Left ventricle myocardium superior (tissue), 1 donor: Measurements from ENCODE around the gene HP. TPM values are rescaled to one million over a fixed set of nuclear protein-coding genes. Genes with fewer than 3 reads are reported as not detected.
"Not testable (repeated sequence)": the region's sequence is repeated elsewhere in the genome, so short reads cannot be mapped to it uniquely, and the experiment has no call there.

Experiments used
- ATAC-seq: fragments of 200-7000 bp; cut with Tn5 transposase; one replicate; pipeline ENCODE4 v1.9.1; 2020; ENCODE audit warnings: mild to moderate bottlenecking, moderate library complexity
- DNase-seq: peaks from one replicate; pipeline ENCODE4 v3.0.0-alpha.2; 2020
- intact Hi-C: fragments of 100-400 bp; cut with micrococcal nuclease; formaldehyde crosslinking; loops from one replicate; pipeline ENCODE4 v1.11.0; 2022
- total RNA-seq: library from RNA; stranded (reverse); fragmentation: NEBNext Ultra II Directional; extraction: Animal tissue kit (Norgen Biotek cat#: 25700); gene quantifications from one replicate; pipeline ENCODE4 v1.2.1, GENCODE V29; 2021
- donor health status: DM: no; HTN: yes; CAD: no; lungs with severe emphysema.

HP gene
- total RNA-seq, 1 donor from 2014 or later: 80.3 TPM

GRCh38 chr16:72033437-72033836, 20.9 kb upstream of the HP start:
- no peak for ATAC-seq
- no peak for DNase-seq
- intact Hi-C loops: no loop called here

- DNase-seq (no peak), ATAC-seq (no peak)
- intact Hi-C loops: no loop called here
These were observed 18.2 kb upstream of the HP start for GRCh38 chr16:72036098-72036497.

GRCh38 chr16:72042157-72042660, 12.1 kb upstream of the HP start:
- DNase-seq: no peak
- peak; percentile 57 for ATAC-seq
- intact Hi-C loops: no loop called here

GRCh38 chr16:72043058-72043457, 11.2 kb upstream of the HP start:
- intact Hi-C loops: no loop called here
- ATAC-seq: no peak
- no peak for DNase-seq

- ATAC-seq (no peak), DNase-seq (no peak)
- intact Hi-C loops: no loop called here
These were observed 10.8 kb upstream of the HP start for GRCh38 chr16:72043539-72043938.

- ATAC-seq (no peak), DNase-seq (no peak)
- intact Hi-C loops: no loop called here
These were observed 10.0 kb upstream of the HP start for GRCh38 chr16:72044296-72044695.

- intact Hi-C loops: no loop called here
- ATAC-seq: no peak
- no peak for DNase-seq
These were observed 9.4 kb upstream of the HP start for GRCh38 chr16:72044825-72045359.

GRCh38 chr16:72049110-72049509, 5.2 kb upstream of the HP start:
- intact Hi-C loops: no loop called here
- no peak for DNase-seq
- ATAC-seq: no peak

- intact Hi-C loops: no loop called here
- peak; percentile 47 for ATAC-seq
- DNase-seq: no peak
These were observed 3.4 kb upstream of the HP start for GRCh38 chr16:72050769-72051464.

- intact Hi-C loops: no loop called here
- ATAC-seq (peak; percentile 46), DNase-seq (no peak)
These were observed 2.5 kb upstream of the HP start for GRCh38 chr16:72051818-72052217.

- ATAC-seq (no peak), DNase-seq (no peak)
- intact Hi-C loops: no loop called here
These were observed 1.6 kb downstream of the HP start for GRCh38 chr16:72055911-72056310.

GRCh38 chr16:72057313-72057712, 3.0 kb downstream of the HP start:
- intact Hi-C loops, DNase-seq: not testable (repeated sequence)
- peak; percentile 84 for ATAC-seq

- DNase-seq, intact Hi-C loops: not testable (repeated sequence)
- peak; percentile 54 for ATAC-seq
These were observed 4.8 kb downstream of the HP start for GRCh38 chr16:72059060-72059459.

- ATAC-seq (no peak), DNase-seq (no peak)
- intact Hi-C loops: no loop called here
These were observed 6.1 kb downstream of the HP start for GRCh38 chr16:72060405-72060804.

- intact Hi-C loops: no loop called here
- DNase-seq: no peak
- no peak for ATAC-seq
These were observed 7.3 kb downstream of the HP start for GRCh38 chr16:72061564-72061963.

- ATAC-seq (no peak), DNase-seq (no peak)
- intact Hi-C loops: no loop called here
These were observed 10.1 kb downstream of the HP start for GRCh38 chr16:72064361-72064894.

GRCh38 chr16:72066747-72067146, 12.4 kb downstream of the HP start:
- ATAC-seq (peak; percentile 60), DNase-seq (no peak)
- intact Hi-C loops: loop anchor here (2.0 kb wide), 1 partner anchor 32 kb away; no protein-coding TSS in a partner anchor

GRCh38 chr16:72068930-72069329, 14.6 kb downstream of the HP start:
- intact Hi-C loops: no loop called here
- ATAC-seq: no peak
- no peak for DNase-seq

GRCh38 chr16:72072514-72073342, 18.4 kb downstream of the HP start:
- DNase-seq (no peak), ATAC-seq (peak; percentile 70)
- intact Hi-C loops: no loop called here
